T follicular helper cell (primary cell): ENCODE results near the gene EPN2.
"Not testable (repeated sequence)": the region's sequence is repeated elsewhere in the genome, so short reads cannot be mapped to it uniquely, and the experiment has no call there.

Experiments
- DNase-seq: peaks from one replicate; pipeline ENCODE4 v3.0.0-alpha.2; 2020; ENCODE audit warnings: low read depth

EPN2 gene

DNA sequence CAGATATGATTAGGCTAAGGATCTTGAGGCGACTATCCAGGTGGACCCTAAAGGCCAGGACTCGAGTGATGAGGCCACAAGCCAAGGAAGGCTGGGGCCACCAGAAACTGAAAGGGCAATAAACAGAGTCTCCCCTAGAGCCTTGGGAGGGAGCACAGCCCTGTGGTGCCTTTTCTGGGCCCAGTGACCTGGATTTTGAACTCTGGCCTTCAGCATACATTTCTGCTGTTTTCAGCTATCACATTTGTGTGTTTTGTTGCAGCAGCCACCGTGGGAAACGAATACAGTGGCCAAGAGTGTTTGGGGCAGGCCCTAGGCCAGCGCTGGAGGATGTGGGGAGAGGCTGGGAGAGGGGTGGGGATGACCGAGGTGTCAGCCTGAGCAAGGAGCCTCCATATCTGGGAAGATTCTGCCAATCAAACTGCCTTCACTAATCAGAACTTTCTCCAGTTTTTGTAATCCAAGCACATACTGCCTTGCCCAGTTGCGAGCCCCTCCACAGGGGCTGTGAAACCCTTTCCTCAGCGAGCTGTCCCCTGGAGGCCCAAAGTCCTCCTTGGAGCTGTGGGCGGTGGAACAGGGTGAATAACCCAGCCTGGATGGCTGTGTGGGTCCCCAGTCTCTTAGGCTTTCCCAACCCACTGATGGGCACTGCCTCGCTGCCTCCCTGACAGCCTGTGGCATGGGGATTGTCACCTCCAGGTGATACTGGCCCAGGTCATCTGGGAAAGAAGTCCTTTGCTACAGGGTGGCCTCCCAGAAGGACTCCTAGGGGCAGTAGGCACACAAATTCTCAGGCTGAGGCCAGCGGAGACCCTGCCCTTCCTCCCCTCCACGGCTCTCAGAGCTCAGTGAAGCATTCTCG lies 108.6 kb downstream of the EPN2 start:
- DNase-seq = no peak

GRCh38 chr17:19346351-19347255 lies 109.4 kb downstream of the EPN2 start:
- DNase-seq = no peak

- DNase-seq = no peak
Measured at GRCh38 chr17:19347323-19348080, 110.3 kb downstream of the EPN2 start.

DNA sequence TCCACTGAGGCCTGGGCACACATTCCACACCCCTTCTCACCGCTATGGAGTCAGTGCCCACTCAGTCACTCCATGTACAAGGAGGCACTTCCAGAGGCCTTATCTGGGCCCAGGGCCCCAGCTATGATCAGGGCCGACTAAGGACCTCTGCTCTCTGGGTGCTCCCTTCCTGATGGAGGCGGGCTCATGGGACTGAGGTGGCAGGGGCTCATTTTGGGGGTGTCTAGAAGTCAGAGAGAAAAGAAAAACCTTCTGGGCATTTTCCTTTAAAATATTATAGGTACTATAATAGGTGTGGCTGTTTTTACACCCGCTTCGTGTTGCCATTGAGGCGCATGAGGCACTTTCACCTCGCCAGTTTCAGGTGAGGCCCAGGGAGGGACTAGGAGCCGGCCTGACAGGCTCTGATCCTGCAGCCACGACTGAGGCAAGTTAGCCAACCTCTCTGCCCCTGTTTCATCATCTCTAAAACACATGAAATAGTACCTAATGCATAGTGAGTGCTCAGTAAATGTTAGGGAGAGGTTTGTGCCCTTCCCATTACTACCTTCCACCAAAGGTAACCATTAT lies 111.0 kb downstream of the EPN2 start:
- DNase-seq = no peak

DNA sequence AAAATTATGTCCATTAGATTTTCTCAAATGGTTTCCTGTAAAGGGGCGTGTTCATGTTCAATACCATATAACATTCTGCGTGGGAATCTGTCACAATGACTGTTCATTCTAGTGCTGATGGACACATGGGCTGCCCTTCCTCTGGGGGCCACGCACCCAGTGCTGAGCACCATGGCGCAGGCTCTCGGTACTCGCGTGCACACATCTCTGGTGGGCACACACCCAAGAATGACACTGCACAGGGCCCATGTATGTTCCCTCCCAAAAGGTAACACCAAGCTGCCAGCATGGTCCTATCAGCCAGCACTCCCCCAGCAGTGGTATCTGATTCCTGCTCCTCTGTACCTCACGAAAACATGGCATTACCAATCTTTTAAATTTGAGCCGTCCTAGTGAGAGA lies 111.6 kb downstream of the EPN2 start:
- DNase-seq = no peak

- DNase-seq = not testable (repeated sequence)
Measured at GRCh38 chr17:19353401-19353800, 116.2 kb downstream of the EPN2 start.

GRCh38 chr17:19354748-19355147 lies 117.6 kb downstream of the EPN2 start:
- no peak for DNase-seq

- DNase-seq = no peak
Measured at GRCh38 chr17:19357351-19357750, 120.2 kb downstream of the EPN2 start.

GRCh38 chr17:19357761-19358160 lies 120.6 kb downstream of the EPN2 start:
- no peak for DNase-seq

- DNase-seq = no peak
Measured at GRCh38 chr17:19359151-19359550, 122.0 kb downstream of the EPN2 start.

DNA sequence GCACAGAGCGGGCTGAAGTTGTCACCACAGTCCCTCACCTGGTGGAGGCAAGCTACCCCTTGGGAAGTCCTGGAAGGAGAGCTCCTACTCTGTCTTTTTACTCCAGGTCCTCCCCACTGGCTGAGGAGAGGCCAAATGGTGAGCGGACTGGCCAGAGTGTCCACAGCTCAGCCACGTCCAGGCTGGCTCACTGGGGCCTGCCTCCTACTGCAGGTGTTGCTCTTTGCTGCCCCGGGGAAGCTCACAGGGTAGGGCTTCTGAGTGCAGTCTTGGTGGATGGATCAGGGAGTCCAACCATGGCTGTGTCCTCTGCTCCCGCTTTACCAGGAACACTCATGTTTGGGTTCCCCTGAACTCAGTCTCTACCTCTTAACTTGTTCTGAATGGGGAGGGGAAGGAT lies 122.7 kb downstream of the EPN2 start:
- no peak for DNase-seq

GRCh38 chr17:19360772-19361171 lies 123.6 kb downstream of the EPN2 start:
- DNase-seq = no peak

DNA sequence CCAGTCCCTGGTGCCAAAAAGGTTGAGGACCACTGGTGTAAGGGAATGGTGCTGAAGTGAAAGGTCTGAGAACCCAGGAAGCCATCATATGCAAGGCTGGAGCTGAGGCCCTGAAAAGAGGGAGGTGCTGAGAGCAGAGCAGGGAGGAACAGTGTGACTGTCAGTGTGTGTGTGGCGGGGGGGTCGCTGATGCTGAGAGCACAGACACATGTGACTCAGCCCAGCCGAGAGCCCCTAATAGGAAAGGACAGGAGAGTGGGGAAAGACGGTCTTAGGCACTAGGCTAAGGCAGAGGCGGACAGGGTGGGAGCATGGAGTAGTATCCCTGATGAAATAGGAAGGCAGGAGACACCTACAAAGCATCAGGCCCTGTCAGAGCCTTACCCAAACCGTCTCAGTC lies 124.2 kb downstream of the EPN2 start:
- DNase-seq = no peak

GRCh38 chr17:19361944-19362276 lies 124.7 kb downstream of the EPN2 start:
- DNase-seq = no peak

GRCh38 chr17:19362277-19363113 lies 125.3 kb downstream of the EPN2 start, which contains the start of gene B9D1:
Gene B9D1, minus strand, starts transcription at chr17:19362723. Its CDS starts 154 bp downstream, at chr17:19362569.
- DNase-seq = peak; percentile 92

DNA sequence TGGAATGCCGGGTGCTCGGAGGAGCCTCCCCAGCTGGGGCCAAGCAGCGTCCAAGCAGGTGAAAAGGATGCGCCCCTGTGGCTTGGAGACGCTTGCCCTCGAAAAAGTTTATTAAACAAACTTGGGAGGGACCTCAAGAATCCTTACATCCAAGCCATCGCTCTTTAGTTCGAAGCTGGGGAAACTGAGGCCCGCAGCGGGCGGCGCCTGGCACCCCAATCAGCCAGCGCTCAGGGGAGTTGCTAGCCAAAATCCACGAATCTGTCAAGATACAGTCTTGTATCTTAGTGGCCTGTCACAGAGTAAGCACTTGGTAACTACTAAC lies 125.9 kb downstream of the EPN2 start:
- DNase-seq = no peak

DNA sequence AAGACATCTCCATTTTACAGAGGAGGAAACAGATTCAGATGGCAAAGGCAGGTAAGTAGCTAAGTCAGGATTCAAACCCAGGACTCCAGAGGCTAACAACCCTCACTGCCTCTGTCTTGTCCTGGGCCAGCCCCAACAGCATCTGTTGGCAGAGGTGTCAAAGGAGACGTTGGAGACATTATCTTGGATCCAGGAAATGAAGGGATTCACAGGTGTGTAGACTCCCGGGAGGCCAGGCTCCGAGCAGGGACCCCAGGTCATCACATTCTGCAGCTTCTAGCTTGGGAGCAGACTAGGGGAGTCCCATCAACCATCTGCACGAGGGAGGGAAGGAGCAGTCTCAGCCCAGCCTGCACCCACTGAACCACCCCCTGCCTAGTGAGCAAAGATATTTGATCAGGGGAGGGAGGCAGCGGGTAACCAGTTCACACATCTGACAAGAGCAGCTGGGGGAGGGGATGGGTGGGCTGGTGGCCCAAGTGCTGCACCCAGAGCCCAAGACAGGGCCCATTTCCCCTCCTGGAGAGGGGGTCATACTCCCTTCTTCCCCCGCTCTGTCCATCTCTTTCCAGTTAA lies 126.4 kb downstream of the EPN2 start:
- no peak for DNase-seq

- no peak for DNase-seq
Measured at GRCh38 chr17:19364699-19365498, 127.7 kb downstream of the EPN2 start.

- DNase-seq = no peak
Measured at GRCh38 chr17:19365499-19365817, 128.3 kb downstream of the EPN2 start.
